GM23248 (cell line): Measurements from ENCODE around the gene QSER1.

Source experiments
- EZH2 ChIP-seq: fragments of 200-600 bp; sonication (generic); IDR thresholded peaks from 2 replicates; pipeline ENCODE4 v1.6.1; 2018; ENCODE audit warnings: antibody characterized with exemption, mild to moderate bottlenecking; ENCODE audit not compliant: insufficient read depth, poor library complexity, severe bottlenecking
- EZH2phosphoT487 ChIP-seq: fragments of 200-600 bp; sonication (generic); IDR thresholded peaks from 2 replicates; pipeline ENCODE4 v1.6.1; 2018; ENCODE audit warnings: antibody characterized with exemption, moderate library complexity, mild to moderate bottlenecking, low read depth; ENCODE audit not compliant: insufficient read depth

GRCh38 chr11:32881286-32881685, 11.3 kb upstream of the QSER1 start:
- TF ChIP-seq EZH2 (no peak), EZH2phosphoT487 (no peak)
